ENCODE results near the gene TCF7L2. TPM values are rescaled to one million over a fixed set of nuclear protein-coding genes. Genes with fewer than 3 reads are reported as not detected.

TCF7L2 gene
- total RNA-seq, 4 donors from 2014 or later: 4.0 to 13.2 (median 6.4) TPM

DNA sequence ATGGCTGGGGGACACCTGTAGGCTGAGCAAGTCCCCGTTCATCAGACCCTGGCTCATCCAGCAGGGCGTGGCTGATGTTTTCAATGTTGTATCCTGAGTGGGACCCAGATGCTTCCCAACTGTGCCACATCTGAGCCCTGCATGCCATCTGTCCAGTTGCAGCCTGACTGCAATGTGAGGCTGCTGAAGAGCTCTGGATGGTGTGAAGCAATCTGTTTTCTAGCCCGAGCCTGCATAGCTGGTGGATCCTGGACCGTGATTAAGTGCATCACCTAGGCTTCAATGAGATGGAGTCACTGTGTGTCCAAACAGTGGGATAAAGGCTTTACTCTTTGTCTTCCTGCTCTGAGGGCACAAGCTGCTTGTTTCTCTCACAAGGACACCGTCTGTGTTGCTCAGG is 99.8 kb downstream of the TCF7L2 start:
- Histone ChIP-seq H3K36me3 (peaks cover 0 to 13% (median 0%) of the 10 kb centered on the region in 3 donors), H3K27me3 (no peaks in the 10 kb centered on the region), H3K27ac (no peak overlapping the region), H3K4me1 (peaks cover 5 to 78% (median 27%) of the 10 kb centered on the region in 3 donors), H3K9me3 (no peaks in the 10 kb centered on the region), H3K4me3 (no peak overlapping the region)
- no peak for DNase-seq
- TF ChIP-seq POLR2A (IDR thresholded peaks at IDR 0.05): no peak
- TF ChIP-seq, protein P1, sequence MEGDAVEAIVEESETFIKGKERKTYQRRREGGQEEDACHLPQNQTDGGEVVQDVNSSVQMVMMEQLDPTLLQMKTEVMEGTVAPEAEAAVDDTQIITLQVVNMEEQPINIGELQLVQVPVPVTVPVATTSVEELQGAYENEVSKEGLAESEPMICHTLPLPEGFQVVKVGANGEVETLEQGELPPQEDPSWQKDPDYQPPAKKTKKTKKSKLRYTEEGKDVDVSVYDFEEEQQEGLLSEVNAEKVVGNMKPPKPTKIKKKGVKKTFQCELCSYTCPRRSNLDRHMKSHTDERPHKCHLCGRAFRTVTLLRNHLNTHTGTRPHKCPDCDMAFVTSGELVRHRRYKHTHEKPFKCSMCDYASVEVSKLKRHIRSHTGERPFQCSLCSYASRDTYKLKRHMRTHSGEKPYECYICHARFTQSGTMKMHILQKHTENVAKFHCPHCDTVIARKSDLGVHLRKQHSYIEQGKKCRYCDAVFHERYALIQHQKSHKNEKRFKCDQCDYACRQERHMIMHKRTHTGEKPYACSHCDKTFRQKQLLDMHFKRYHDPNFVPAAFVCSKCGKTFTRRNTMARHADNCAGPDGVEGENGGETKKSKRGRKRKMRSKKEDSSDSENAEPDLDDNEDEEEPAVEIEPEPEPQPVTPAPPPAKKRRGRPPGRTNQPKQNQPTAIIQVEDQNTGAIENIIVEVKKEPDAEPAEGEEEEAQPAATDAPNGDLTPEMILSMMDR (IDR thresholded peaks at IDR 0.05): no peak
- intact Hi-C loops (cut with DNase I): no loop called here
- WGBS, 2 donors: 66 to 84% methylated on average over 4 to 5 of the region's 5 CpGs

DNA sequence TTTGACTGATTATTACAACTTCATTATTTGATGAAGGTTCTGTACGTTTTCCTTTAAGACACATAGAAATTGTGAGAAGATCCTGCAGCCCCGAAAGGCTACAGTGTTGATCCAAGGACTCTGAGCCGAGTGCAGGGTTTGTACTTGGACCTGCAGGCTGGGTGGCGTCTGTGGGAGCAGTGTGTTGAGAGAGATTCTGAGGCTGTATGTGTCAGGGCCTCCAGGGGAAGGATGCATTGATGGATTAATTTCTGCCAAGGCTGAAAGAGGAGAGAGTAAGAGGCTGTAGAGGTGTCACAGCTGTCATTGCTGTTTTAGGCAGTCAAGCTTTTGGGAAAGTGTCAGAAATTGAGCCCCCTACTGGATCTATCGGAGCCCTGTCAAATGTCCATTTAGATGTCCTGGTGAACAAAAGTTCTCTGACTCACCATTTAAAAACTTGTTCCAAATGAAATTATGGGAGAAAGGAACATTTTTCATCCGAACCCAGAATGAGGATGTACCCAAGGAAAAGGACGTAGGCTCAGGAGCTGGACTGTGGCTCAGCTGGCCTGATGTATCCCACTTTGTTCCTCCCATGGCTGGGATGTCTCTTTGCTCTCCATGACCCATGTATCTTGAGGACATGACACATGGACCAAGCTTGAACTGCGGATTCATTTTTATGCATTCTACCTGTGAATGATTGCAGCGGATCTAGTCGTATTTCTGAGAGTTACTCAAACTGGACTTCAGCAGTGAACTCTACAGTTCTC is 102.2 kb downstream of the TCF7L2 start:
- peaks cover 0 to 13% (median 0%) of the 10 kb centered on the region in 3 donors for H3K36me3 ChIP-seq
- H3K4me1 ChIP-seq: peaks cover 8 to 68% (median 32%) of the 10 kb centered on the region in 3 donors
- H3K27ac ChIP-seq: peak overlapping the region in 2 of 4 donors; percentile 37 to 57
- no peak for TF ChIP-seq POLR2A (IDR thresholded peaks at IDR 0.05)
- TF ChIP-seq, protein P1 (IDR thresholded peaks at IDR 0.05): no peak
- no peak overlapping the region for H3K4me3 ChIP-seq
- no peak for DNase-seq
- H3K9me3 ChIP-seq: no peaks in the 10 kb centered on the region
- intact Hi-C loops (cut with DNase I): no loop called here
- no peaks in the 10 kb centered on the region for H3K27me3 ChIP-seq
- WGBS, 2 donors: 73 to 77% methylated on average over 10 of the region's 10 CpGs

DNA sequence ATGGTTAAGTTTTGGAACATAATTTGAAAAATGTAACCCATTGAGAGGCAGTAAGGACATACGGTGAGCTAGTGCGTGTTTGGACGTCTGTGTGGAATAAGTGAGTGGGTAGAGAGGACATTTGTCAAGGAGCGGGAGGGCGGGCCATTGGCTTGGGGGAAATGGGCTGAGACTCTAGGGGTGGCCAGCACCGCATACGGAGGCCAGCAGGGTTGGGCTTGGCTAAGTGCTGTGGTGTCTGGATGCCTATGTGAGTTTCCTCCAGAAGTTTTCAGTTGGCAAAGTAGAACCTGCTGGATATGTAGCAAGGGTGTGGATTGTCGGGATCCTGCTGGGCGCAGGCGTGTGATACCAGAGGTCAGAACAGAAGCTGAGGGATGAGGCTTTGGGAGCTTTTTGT is 103.0 kb downstream of the TCF7L2 start:
- no peak for DNase-seq
- Histone ChIP-seq H3K27ac (peak overlapping the region; percentile 2 to 68 (median 46)), H3K4me3 (no peak overlapping the region), H3K9me3 (no peaks in the 10 kb centered on the region), H3K27me3 (no peaks in the 10 kb centered on the region), H3K4me1 (peaks cover 8 to 68% (median 27%) of the 10 kb centered on the region in 3 donors), H3K36me3 (peaks cover 0 to 13% (median 0%) of the 10 kb centered on the region in 3 donors)
- intact Hi-C loops (cut with DNase I): no loop called here
- no peak for TF ChIP-seq POLR2A (IDR thresholded peaks at IDR 0.05)
- TF ChIP-seq, protein P1 (IDR thresholded peaks at IDR 0.05): no peak
- 60 to 71% methylated on average over 10 of the region's 10 CpGs for WGBS, 2 donors

DNA sequence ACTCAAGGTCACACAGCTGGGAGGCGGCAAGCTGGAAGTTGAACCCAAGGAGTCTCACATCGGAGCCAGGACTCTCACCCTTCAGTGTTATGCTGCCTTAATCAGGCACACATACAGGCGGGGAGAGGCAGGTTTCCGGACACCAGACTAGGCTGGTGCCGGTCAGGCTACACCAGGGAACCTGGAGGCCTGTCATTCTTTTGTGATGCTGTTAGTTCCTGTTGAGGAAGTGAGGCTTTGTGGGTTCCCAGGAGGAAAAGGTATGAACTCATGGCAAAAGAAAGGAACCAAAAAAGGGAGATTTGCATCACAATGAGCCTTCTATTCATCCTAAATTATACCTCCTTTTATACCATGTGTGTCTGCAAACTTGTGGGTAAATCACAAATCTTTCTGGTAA is 103.8 kb downstream of the TCF7L2 start:
- peaks cover 16 to 68% (median 28%) of the 10 kb centered on the region in 3 donors for H3K4me1 ChIP-seq
- no peaks in the 10 kb centered on the region for H3K9me3 ChIP-seq
- H3K27ac ChIP-seq: peak overlapping the region; percentile 2 to 68 (median 46)
- no peak for TF ChIP-seq POLR2A (IDR thresholded peaks at IDR 0.05)
- TF ChIP-seq, protein P1 (IDR thresholded peaks at IDR 0.05): no peak
- intact Hi-C loops (cut with DNase I): no loop called here
- H3K27me3 ChIP-seq: no peaks in the 10 kb centered on the region
- H3K4me3 ChIP-seq: no peak overlapping the region
- H3K36me3 ChIP-seq: peaks cover 0 to 13% (median 0%) of the 10 kb centered on the region in 3 donors
- no peak for DNase-seq
- 75 to 100% methylated on average over 2 to 4 of the region's 5 CpGs for WGBS, 2 donors

DNA sequence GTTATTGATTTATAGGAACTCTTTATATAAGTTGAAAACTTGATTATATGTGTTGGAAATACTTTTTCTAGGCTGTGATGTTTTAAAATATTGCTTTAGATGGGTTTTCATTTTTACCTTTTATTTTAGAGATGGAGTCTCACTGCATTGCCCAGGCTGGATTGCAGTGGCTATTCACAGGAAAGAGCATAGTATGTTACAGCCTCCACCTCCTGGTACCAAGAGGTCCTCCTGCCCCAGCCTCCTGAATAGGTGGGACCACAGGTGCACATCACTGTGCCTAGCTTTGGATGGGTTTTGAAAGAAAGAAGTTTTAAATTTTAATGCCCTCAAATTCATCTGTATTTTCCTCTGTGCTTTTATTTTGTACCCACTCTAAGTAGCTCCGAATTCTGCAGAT is 105.4 kb downstream of the TCF7L2 start:
- no peaks in the 10 kb centered on the region for H3K27me3 ChIP-seq
- no peak for TF ChIP-seq POLR2A (IDR thresholded peaks at IDR 0.05)
- TF ChIP-seq, protein P1 (IDR thresholded peaks at IDR 0.05): no peak
- no peaks in the 10 kb centered on the region for H3K36me3 ChIP-seq
- no peak for DNase-seq
- H3K4me3 ChIP-seq: no peak overlapping the region
- intact Hi-C loops (cut with DNase I): no loop called here
- WGBS, 2 donors: 90 to 94% methylated on average over 1 of the region's 1 CpG
- H3K27ac ChIP-seq: no peak overlapping the region
- peaks cover 18 to 79% (median 33%) of the 10 kb centered on the region in 3 donors for H3K4me1 ChIP-seq
- H3K9me3 ChIP-seq: no peaks in the 10 kb centered on the region
